Stimulated activated CD8-positive, alpha-beta memory T cell treated with anti-CD3 and anti-CD28 coated beads, Interleukin-7, amount 100 ng/mL, for 48 hours (primary cell): ENCODE results near the gene RIPOR2.
"Not testable (repeated sequence)": the region's sequence is repeated elsewhere in the genome, so short reads cannot be mapped to it uniquely, and the experiment has no call there.

Experiments used
- DNase-seq, 2 donors: peaks; one replicate each; pipeline ENCODE4 v3.0.0-alpha.2; 2020; ENCODE audit warnings: low read depth in 1 of 2; ENCODE audit errors: extremely low read depth in 1 of 2

Gene RIPOR2

DNA sequence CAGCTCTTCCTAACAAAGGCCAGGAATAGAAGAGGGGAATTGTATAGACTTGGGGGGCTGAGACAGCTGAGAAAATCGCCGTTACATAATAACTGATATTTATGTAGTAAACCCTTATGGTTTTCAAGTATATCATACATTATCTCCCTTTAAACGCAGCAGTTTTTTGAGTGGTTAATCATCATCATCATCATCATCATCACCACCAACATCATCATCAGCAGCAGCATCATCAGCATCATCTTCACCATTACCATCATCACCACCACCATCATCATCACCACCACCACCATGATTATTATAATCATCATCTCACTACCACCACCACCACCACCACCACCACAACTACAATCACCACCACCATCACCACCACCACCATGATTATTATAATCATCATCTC is 9.1 kb downstream of the RIPOR2 start:
- DNase-seq, result not testable (repeated sequence)

DNA sequence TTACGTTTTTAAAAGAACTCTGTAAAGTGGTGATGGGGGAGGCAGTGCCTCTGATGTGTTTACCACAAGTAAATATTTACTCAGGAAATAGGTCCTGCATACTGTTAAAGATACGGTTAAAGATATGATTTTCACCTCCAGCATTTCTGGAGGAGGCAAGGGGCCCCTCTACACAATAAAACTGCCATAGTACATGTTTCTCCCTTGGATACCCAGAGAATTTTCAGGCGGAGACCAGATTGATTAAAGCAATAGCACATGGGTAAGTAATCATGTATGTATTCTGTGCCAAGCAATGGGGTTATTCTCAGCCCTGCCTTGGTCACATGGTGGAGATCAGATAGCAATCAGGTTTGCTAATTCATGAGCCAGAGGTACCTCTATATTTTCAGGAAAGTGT is 9.6 kb downstream of the RIPOR2 start:
- no peak for DNase-seq

DNA sequence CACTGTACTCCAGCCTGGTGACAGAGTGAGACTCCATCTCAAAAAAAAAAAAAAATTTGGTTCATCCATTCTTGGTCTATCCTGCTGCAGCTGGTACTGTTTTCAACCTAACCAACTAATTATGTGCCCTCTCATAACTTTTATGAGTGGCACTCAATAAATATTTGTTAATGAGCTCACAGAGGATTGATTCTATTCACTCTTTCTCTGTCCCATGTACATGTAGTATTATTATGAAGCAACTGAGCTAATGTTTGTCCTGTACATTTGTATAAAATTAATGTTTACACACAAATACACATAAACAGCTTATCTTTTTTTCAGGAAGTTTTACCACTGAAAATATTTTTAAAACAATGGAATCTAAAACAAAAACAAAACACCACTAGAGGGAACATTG is 10.1 kb downstream of the RIPOR2 start:
- DNase-seq, result no peak

DNA sequence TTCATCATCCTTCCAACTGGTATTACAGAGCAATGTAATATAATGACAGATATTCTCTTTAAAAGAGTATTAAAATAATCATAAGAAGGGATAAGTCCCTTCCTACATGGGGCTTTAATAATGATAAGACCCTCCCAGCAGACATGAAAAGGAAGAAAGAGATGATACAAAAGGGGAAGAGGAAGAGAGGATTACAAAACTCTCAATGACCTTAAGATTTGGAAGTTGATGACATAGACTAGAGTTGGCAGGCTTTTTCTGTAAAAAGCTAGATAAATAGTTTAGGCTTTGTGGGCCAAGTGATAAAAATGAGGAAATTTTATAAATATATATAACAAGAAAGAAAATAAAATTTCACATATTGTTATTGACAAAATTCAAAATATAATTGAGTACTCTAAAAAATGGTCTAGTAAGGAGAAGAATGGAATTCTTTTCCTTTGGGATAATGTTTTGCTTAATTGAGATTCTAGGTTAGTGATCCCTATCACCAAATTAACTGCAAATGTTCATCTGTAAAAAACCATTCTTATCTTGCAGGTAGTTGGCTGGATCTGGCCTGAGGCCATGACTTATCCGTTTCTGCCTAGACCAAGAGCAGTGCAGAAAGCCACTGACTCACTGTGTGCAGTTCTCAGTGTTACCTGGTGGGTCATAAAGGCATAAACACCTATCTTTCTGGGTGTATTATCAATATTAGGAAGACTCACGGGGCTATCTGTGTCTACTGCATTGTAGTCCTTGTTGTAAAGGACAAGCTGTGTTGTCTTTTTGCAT is 11.0 kb downstream of the RIPOR2 start:
- no peak for DNase-seq

- DNase-seq, result no peak
Measured at GRCh38 chr6:24923885-24924401, 11.8 kb downstream of the RIPOR2 start.

GRCh38 chr6:24922814-24923213 is 12.9 kb downstream of the RIPOR2 start:
- DNase-seq, result no peak

DNA sequence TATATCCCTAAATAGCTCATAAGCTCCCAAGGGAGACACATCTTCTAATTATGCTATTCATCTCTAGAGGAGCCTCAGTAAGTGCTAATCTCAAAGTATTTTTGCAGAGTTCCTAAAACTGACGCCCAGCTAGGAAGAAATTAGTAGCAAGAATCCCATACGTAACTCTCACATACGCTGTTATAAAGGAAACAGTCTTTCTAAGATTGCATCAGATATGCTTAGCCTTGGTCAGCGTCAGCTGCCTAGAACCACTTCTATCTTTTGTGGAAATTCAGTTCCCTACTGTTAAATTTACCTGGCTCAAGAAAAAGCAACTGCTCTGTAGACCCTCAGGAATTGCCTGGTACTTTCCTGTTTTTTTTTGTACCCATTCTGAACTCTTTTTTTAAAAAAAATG is 13.6 kb downstream of the RIPOR2 start:
- DNase-seq, result no peak

- no peak for DNase-seq
Measured at GRCh38 chr6:24920136-24920535, 15.6 kb downstream of the RIPOR2 start.

DNA sequence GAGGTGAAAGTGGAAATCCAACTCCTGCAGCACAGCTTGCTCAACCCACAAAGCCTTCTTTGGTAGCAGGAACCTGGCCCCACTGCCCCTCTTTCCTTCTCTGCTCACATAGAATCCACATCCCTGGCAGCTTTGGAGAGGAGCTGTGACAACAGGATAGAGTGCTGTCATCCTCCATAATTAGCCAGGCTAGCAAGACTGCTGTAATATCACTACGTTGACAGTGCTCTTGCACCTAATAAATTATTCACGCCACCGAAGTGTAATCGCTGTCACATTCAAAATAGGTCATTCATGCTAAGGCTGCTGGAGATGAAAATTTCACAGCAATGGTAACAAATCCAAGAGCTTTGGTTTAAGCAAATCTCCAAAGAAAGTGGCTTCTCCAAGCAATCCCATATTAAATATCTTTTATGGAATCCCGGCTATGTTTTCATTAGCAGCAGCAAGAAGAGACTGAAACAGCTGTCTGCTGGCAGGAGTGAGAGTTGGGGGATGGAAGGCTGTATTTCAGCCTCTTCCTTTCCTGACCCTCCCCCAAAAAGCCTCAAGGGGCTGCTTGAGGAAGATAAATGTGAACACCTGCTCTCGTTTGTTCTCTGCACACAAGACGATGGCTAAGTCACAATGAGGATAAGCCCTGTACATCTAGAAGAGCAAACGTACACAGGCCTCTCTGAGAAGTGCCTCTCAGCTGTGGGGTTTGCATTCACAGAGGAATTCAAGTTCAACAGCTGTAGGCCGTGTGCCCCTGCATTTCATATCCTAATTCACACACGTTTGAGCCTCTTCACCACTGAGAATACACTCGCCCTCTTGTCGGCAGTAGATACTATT is 16.5 kb downstream of the RIPOR2 start:
- no peak for DNase-seq

DNA sequence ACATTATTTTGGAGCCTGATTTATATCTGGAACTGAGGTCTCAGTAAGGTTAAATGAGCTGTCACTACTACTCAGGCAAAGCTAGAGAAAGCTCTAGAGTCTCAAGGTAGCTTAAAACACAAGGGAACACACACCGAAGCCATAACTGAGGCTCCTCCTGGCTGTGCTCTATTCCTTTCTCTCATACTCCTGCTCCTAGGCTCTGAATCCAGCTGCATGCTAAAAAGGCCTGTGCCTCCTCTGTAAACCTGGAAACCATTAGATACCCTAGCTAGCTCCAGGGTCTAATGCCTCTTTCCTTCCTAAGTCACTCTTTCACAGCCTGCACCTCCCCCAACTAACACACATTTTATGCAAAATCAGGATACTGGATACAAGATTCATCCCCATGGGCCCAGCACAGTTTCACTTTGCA is 17.1 kb downstream of the RIPOR2 start:
- DNase-seq, result no peak

DNA sequence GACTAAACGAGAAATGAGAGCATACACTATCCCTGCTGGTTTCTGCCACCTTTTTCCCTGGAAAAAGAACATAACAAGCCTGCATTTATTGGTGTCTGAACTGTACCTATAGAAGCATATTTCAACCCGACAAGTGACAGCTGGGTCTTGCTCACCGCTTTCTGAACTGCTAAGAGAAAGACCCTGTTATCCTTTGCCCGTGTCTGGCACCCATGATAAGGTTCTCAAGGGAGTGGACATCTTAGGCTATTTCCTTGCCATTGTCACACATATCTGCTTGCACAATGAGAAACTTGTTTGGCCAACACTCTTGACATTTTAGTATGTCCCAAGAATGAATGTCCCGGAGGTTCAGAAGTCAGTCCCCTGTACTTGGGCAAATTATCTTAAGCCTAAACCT is 19.3 kb downstream of the RIPOR2 start:
- no peak for DNase-seq

GRCh38 chr6:24915641-24916040 is 20.1 kb downstream of the RIPOR2 start:
- DNase-seq, result no peak

DNA sequence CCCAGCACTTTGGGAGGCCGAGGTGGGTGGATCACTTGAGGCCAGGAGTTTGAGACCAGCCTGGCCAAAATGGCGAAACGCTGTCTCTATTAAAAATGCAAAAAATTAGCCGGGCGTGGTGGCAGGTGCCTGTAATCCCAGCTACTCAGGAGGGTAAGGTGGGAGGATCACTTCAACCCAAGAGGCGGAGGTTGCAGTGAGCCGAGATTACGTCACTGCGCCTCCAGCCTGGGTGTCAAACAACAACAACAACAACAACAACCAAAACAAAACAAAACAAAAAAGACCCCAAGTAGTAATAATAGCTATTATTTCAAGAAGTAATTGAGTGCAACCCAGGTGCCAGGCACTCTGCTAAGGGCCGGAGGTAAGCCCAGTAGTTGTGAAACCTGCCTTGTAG is 21.7 kb downstream of the RIPOR2 start:
- not testable (repeated sequence) for DNase-seq

DNA sequence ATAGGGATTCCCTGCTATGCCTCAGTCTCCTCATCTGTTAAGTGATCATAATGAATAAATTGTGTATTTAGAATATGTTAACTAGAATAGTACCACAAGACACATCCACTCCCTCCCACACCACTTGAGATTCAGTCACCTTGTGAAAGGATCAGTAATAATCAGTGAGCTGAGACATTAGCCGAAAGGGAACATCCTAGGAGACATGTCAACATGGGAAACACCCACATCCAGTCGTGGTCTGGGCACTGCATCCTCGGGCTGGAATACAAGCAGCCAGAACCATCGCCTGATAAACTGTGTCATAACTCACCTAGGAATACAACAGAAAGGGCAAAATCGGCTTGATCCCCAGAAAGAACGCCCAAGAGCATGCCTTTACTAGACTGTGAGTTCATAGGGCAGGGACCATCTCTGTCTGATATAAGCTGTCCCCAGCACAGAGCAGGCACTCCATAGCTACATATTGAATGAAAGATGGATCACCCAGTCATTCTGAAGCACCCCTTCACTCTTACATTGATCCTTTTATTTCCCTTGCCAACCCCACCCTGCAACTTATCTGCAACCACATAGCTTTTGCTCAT is 23.9 kb downstream of the RIPOR2 start:
- no peak for DNase-seq

- DNase-seq, result no peak
Measured at GRCh38 chr6:24910961-24911725, 24.6 kb downstream of the RIPOR2 start.

- DNase-seq, result no peak
Measured at GRCh38 chr6:24910331-24910960, 25.3 kb downstream of the RIPOR2 start.

DNA sequence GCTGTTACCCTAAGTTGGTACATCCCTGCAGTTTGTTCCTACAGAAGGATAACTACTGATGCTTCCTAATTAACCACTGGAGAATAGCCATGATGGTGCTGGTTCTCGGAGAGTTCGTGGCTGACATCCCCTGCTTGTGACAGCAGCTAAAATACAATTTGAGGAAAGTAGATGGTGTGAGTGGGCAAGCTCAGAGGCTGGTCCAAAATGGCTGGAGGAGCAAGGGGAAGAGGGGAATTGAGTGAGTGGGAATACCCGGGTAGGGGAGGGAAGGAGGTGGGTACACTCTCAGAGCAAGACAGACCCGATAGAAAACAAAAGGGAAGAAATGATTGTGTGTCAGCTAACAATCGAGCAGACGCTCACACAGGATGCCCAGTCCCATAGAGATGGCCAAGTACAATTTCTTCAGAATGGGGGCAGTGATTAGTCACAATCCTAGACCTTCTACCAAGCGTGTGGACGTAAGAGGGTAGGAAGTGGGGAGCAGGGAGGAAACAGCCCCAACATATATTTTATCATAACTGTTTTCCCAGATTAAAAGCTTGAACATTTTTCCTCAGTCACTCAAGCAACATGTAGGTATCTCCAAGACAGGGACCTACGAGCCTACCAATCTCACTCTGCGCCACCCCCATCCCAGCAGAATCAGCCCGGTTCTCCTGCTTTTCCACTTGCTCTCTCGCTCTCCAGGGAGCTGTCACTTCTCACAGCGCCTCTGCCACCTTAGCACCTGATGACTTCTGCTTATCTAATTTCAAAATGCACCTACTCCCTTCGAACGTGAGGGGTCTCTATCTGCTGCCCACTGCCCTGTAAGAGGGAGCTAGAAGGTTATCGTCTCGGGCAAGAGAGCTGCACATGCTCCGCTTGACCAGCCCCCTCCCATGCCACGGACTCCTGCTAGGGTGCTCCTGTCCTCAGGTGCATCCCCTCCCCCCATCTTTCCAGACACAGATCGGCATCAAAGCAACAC is 26.2 kb downstream of the RIPOR2 start:
- DNase-seq, result no peak

GRCh38 chr6:24908650-24909035 is 27.1 kb downstream of the RIPOR2 start:
- no peak for DNase-seq

DNA sequence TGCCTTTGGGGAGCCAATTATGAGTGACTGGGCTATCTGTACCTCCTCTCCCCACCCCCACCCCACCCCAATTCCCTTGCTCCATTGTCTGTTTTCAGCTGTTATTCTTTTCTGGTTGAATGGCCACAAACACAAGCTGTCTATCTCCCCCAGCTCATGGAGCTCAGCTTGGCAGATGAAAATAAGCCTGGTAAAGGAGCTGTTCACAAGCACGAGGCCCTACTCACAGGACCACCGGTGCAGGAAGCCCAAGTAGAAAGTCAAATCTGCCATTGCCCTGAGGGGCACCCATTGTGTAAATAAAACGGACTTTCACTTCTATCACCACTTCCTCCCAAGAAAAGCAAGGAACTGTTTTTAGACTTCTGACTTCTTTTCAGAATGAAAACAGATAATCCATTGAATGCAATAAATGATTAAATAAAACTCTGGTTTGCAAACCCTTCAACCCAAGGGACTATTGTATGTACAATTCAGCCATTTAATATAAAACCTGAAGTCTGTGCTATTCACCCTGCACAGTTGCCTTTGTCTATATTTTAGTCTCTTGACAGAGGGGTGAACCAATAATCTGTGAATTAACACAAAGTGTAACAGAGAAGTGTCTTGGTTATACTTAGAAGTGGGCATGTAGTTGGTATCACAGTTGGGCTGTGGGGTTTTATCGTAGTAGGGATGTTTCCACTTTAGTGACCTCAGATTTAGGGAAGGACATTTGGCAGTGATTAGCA is 27.7 kb downstream of the RIPOR2 start:
- no peak for DNase-seq
